Hematopoietic multipotent progenitor cell treated with erythropoietin and hydrocortisone succinate and interleukin-3 and kit ligand, for 15 days (in vitro differentiated cells): ENCODE measurements around the gene BCCIP.

Experiments
- DNase-seq: peaks from one replicate; pipeline ENCODE4 v3.0.0-alpha.2; 2015; ENCODE audit warnings: low spot score

Gene BCCIP

GRCh38 chr10:125797994-125798662 is 25.2 kb upstream of the BCCIP start:
- DNase-seq = no peak

DNA sequence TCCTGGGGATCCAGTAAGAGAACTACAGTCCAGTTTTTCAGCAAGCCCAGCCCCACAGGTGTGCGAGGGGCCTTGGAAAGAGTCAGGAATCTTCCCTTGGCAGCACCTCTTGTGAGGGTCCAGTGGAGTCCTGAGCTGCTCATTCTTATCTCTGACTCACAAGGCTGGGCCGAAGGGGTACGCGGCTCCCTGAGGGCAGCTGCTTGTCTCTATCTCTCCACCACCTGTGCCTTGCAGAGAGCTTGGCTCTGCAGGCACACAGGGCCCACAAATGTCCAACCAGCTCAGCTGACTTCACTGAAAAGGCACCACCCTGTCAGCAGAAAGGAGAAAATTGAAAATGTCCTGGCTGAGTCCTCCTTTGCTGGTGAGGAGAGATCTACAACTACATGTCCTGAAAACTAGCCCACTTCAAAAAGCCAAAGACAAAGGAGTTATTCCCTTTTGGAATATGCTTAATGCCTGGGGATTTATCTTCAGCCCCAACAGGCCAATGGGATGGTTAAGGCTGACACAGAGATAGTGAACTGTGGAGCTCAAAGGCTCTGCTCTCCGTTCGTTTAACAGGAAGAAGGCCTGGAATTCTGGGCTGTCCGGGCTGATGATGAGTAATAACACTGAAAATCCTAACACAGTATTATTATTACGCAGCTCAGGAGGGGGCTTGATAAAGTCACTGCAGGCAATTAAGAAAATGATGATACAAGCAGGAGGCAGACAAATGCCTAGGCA is 23.7 kb upstream of the BCCIP start:
- DNase-seq = peak; percentile 55

- DNase-seq = no peak
Measured at GRCh38 chr10:125801574-125801973, 21.8 kb upstream of the BCCIP start.

DNA sequence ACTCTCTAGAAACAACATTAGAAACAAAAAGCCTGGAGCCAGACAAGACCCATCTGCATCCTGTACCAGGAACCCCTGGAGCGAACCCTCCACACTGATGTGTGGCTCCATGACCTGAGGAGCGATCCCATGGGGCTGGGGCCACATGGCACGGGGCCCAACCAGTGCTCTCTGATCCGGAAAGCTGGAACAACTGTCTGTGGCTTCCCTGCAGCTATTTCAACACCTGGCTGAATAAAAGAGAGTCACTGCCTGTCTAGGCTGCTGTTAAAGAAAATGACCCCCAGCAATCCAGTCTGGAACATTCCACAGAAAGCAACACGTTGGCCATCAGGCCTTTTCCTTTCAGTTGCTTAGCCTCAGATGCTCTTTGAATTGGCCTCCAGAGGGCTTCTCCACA is 21.2 kb upstream of the BCCIP start:
- no peak for DNase-seq

- DNase-seq = no peak
Measured at GRCh38 chr10:125802739-125803138, 20.6 kb upstream of the BCCIP start.

GRCh38 chr10:125808047-125808446 is 15.3 kb upstream of the BCCIP start:
- DNase-seq = no peak

- DNase-seq = no peak
Measured at GRCh38 chr10:125811251-125811650, 12.1 kb upstream of the BCCIP start.

GRCh38 chr10:125812128-125812750 is 11.1 kb upstream of the BCCIP start:
- peak; percentile 18 for DNase-seq

DNA sequence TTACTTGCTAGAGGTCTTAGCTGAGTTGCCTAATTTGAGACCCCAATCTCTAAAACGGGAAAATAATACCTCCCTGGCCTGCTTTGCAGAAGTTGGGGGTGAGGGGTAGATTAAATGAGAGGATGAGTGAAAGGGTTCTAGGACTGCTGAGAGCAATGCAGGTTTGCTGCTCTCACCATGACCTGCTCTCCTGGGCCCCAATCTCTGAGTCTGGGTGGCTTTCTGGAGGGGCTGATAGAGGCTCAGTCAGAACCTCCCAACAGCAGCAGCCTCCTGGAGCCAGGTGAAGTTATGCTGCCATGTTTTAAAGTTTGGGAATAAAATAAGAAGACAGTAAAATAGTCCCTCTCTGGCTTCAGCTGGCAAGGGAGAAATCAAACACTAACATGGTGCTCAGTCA is 7.6 kb upstream of the BCCIP start:
- peak; percentile 61 for DNase-seq

DNA sequence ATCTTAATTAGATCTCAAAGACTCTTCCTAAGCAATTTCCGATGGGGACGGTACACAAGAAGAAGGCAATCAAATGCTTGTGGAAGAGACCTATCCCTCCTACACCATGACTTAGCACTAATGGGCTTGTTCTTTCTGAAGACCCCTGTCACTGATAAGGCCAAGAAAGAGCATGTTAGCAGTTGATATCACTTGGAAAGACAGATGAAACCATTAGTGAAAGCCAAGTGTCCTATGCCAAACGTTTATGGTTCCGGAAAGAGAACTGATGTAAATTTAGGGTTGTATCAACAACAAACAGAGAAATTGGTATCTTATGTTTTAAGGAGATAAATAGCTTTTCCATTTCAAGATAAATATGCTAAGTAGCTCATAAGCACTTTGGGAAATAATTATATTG is 6.8 kb upstream of the BCCIP start:
- peak; percentile 81 for DNase-seq

DNA sequence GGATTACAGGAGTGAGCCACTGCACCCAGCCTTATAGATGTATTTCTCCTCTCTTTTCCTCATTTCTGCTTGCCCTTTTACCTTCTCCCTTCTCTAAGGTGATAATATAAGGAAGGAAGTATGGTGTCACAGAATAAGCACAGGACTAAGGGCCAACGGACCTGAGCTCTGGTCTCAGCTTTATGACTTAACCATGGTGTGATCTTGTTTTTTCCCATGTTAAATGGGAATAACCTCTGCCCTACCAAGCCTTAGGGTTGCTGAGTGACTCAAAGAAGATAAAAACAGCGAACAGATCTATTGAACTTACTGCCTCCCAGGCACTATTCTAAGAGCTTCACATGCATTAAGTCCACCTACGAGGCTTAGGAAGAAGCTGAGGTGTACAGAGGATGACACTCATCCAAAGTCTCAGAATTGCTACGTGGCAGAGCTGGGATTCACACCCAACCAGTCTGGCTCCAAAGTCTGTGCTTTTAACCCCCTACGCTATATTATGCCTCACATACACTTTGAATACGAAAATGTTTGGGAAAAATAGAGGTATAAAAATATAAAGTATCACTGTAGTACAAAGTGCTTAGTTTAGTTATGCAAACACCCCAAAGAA is 5.9 kb upstream of the BCCIP start:
- peak; percentile 37 for DNase-seq

GRCh38 chr10:125820701-125821100 is 2.6 kb upstream of the BCCIP start:
- DNase-seq = no peak

- no peak for DNase-seq
Measured at GRCh38 chr10:125823663-125824251, 411 bp downstream of the BCCIP start.

DNA sequence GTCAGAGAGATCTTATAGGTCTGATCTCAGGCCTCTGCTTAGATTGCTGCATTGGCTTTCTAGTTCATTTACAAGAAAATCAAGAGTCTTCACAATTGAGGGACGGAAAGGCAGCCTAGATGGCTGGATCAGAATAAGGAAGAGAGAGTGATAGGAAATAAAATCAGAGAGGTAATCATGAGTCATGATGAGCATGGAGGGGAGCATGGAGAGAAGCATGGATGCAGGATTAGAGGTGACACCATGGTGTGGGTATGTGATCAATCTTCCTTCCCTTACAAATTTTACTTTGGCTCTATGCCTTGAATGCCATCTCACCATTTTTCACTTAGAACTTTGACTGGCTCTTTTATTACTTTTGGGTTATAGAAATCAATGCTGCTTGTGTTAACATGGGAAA is 1.4 kb downstream of the BCCIP start:
- no peak for DNase-seq

- no peak for DNase-seq
Measured at GRCh38 chr10:125827133-125827532, 3.8 kb downstream of the BCCIP start.

DNA sequence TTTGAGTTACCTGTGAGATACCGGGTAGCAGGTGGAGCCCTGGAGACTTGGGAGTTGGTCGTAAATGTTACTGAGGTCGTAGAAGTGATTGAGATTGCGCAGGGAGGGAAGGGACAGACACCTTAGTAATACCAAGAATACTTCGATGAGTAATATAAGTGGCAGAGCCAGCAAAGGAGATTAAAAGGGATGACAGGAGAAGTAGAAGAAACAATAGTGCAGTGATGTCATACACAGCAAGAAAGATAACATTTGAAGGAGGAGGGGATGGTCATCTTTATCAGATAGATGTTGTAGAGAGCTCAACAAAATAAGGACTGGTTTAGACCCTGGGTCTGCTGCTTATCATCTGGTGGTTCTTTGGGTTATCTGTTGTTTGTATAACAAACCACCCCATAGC is 5.0 kb downstream of the BCCIP start:
- no peak for DNase-seq

DNA sequence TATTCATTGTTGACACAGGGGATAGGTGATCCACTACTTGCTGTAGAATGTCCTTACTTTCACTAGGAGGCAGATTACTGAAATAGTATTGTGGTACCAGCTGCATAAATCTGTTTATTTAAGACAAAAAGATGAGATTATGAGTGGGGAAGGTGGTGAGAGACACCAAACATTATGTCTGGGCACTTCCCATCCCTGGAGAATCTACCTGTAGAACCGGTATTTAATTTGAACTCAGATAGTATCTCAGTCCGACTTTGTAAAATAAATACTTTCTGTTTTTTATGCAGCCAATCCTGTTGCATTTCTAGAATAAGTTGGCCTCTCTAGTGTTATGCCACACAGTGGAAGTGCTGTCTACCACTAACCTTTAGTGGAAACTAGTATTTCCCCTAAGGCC is 13.4 kb downstream of the BCCIP start:
- DNase-seq = no peak

GRCh38 chr10:125838802-125839575 is 15.6 kb downstream of the BCCIP start:
- no peak for DNase-seq

DNA sequence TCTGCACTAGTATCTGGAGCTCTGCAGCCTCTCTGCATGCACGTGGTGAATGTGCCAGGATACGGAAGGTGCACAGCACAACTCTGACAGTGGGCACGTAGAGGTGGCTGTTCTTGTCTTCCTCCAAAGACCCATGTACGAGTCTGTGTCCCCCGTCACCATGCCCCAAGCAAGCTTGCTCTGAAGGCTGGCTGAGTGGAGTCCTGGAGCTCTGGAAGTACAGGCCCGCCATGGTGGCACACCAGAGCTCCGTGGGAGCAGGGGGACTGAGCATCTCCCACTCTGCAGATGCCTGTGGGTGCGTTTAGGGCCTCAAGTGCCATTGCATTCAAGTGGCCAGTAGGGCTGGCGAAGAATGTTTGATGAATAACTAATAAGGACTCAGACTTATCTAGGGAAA is 17.1 kb downstream of the BCCIP start:
- DNase-seq = no peak

- DNase-seq = no peak
Measured at GRCh38 chr10:125840955-125841354, 17.6 kb downstream of the BCCIP start.

- no peak for DNase-seq
Measured at GRCh38 chr10:125843603-125844329, 20.4 kb downstream of the BCCIP start.
